Activated gamma-delta T cell (primary cell): ENCODE measurements around the gene SH3RF3.

ENCODE experiments used
- DNase-seq: peaks from one replicate; lab custom pipeline; 2025; lab: John Stamatoyannopoulos, UW

The SH3RF3 gene

DNA sequence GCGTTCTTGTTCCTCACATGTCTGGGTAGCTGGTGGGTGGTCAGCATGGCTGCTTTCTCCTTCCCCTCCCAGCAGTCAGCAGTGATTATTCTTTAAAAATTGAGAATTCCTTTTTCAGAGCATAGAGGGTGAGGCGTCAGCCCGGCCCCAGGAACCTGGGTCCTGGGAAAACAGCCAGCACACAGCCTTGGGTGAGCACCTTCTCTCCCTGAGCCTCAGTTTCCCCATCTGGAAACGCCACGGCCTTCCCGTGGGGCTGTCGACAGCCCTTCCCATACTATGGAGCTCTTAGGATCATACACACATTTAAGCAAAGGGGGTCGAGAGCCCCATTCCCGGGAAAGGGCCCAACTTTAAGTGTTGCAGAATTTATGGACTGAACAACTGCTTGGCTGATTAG is 73.5 kb downstream of the SH3RF3 start:
- no peak for DNase-seq

DNA sequence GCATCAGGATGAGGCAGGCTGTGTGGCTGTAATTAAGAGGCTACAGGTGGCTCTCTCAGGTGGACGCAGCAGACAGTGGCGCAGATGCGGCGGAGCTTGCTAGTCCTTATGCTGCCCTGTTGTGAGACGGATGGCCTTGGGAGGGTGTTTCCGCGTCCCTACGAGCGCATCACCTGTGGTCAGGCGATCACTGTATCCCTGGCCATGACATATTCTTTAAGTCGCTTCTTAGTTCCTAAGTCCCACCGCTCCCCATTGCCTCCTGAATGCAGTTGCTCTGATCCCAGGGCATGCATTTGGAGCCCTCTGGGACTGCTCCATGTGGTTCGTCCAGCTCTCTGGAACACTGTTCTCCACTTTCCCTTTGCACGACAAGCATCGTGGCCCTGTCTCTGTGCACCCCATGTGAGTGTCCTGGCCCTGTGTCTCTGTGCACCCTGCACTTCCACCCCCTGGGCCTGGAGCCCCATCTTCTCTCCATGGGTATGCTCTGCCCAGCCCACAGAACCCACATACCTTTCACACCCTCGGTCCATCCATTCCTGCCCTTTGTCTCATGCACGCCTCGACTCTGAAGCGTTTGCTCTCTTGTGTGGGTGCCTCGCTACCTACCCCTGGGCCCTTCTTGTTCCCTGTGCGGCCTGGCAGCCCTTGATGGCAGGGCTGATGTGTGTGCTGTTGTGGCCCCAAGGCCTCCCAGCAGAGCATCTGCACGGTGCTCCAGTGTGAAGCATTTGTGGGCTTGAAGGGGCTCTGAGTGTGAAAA is 74.4 kb downstream of the SH3RF3 start:
- no peak for DNase-seq

GRCh38 chr2:109204412-109204811 is 75.4 kb downstream of the SH3RF3 start:
- DNase-seq, result no peak

DNA sequence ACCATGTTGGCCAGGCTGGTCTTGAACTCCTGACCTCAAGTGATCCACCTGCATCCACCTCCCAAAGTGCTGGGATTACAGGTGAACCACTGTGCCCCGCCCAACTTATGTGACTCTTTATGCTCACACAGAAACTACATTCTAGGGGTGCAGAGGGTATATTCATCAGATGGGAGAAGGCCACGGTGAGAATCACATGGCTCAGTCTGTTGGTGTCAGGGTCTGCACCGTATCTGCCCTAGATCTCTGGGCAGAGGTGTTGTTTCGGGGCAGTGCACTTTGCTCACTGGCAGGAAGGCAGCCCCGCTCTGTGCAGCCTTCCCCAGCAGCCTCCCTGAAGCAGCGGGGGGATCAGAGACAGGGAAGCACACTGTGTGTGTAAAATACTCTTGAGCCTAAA is 76.4 kb downstream of the SH3RF3 start:
- no peak for DNase-seq

GRCh38 chr2:109206569-109207146 is 77.7 kb downstream of the SH3RF3 start:
- DNase-seq, result no peak

GRCh38 chr2:109207176-109207575 is 78.2 kb downstream of the SH3RF3 start:
- DNase-seq, result no peak

- DNase-seq, result no peak
These were observed 79.3 kb downstream of the SH3RF3 start for GRCh38 chr2:109208071-109208950.

DNA sequence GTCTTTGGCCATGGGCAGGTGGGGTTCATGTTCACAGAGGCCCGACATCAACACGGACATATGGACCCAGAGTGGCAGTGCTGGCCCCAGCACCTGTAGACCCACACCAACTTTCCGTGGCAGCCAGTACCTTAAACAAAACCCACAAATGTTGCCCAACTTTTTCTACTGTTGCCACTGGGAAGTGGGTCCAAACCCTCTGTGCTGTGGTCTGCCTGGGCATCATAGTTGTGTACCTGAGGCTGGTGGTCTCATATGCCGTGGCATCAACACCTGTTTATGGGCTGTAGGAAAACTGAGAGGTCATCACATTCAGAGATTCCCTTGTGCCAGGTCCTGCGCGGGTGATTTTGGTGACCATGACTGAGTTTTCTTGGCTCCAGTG is 79.9 kb downstream of the SH3RF3 start:
- DNase-seq, result no peak

DNA sequence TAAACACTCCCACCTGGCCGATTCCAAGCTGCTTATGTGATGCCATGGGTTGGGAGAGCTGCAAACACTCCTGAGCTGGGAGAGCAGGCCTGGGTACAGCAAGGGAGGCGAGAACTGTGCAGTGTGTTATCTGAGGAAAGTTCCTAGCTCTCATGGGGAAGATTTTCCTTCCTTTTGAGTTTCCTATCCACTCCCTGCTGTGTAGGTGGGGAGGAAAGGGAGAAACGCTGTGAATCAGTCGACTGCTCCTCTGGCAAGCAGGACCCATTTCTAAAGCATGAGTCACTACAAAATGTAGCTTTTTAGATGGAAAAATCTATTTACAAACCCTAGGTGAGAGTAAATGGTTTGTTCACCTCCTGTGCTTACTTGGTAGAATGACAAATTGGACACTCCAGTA is 80.4 kb downstream of the SH3RF3 start:
- DNase-seq, result no peak

DNA sequence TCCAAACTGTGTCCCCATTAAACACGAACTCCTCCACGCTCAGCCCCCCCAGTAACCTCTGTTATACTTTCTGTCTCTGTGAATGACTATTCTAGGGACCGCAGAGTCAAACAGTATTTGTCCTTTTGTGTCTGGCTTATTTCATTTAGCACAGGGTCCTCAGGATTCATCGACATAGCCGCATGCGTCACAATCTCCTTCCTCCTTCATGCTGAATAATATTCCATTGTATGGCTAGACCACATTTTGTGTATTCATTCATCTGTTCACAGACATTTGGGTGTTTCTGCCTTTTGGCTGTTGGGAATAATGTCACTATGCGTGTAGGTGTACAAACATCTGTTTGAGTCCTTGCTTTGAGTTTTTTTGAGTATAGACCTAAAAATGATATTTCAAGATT is 80.9 kb downstream of the SH3RF3 start:
- no peak for DNase-seq

DNA sequence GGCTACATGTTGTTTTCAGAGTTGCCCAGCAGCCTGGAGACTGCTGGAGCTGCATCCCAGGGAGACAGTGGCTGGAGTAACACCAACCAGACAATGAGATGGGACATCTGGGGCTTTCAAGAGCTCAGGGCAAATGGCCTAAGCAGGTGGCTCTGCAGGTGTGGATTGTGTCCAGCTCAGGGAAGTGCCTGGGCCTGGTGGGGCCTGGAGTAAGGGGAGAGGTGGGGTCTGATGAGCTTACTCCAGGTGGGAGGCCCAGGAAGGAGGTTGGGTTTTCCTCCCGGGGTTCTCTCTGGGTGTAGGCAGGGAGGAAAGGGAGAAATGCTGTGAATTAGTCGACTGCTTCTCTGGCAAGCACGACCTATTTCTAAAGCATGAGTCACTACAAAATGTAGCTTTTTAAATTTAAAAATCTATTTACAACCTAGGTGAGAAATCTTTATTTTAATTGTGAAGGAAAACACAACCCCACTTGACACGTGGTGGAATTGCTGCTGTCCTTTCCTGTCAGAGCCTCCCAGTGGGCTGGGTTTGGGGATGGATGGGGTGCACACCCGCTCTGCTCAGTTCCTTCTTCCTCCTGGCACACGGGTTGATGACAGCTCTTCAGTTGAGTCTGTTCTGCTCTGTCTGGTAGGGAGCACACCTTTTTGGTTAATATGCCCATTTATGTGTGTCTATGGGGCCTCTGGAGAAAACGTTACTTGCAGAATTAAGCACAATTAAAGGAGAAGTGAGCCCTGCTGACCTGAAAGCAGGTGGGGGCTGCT is 81.6 kb downstream of the SH3RF3 start:
- DNase-seq, result no peak

DNA sequence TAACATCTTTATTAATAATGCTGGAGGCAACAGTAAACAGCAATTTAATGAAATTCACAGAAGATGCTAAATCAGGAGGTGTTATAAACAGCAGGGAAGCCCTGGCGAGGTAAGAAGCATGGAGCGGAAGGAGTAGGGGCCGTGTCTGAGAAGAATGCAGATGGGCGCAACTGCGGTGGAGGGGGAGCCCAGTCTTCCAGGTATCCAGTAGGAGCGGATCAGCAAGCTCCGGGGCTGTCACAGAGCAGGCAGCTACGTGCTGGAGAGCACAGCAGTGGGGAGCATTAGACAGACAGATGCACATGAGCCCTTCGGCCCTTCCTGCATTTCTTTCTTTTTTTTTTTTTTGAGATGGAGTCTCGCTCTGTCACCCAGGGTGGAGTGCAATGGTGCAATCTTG is 82.3 kb downstream of the SH3RF3 start:
- no peak for DNase-seq

DNA sequence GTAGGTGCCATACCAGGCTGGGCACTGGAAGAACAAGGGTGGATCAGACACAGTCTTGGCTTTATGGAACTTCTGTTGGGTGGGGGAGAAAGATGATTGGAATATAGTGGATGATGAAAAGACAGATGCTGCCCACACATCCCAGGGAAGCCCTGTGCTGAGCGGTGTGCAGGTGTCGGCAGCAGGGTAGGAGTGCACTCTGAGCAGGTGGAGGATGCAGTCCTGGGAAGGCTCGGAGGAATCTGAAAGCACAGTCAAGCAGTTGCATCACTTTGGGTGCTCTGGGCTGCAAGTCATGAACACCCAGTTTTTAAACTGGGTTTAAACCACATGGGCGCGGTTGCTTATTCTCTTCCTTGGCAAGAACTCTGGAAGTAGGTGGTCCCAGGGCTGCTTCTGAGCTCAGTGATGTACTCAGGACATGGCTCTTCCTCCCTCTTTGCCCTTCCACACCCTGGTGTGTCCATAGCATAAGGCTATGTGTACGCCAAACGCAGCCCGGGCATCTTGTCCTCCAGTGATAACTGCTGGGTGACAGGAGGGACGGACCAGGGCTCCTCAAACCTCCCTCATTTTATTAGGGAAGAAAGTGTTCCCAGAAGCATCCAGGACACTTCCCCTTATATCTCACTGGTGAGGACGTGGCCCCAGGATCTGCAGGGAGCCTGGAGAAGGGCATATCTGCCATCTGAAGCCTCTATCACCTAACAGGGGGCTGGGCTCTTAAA is 84.0 kb downstream of the SH3RF3 start:
- no peak for DNase-seq

DNA sequence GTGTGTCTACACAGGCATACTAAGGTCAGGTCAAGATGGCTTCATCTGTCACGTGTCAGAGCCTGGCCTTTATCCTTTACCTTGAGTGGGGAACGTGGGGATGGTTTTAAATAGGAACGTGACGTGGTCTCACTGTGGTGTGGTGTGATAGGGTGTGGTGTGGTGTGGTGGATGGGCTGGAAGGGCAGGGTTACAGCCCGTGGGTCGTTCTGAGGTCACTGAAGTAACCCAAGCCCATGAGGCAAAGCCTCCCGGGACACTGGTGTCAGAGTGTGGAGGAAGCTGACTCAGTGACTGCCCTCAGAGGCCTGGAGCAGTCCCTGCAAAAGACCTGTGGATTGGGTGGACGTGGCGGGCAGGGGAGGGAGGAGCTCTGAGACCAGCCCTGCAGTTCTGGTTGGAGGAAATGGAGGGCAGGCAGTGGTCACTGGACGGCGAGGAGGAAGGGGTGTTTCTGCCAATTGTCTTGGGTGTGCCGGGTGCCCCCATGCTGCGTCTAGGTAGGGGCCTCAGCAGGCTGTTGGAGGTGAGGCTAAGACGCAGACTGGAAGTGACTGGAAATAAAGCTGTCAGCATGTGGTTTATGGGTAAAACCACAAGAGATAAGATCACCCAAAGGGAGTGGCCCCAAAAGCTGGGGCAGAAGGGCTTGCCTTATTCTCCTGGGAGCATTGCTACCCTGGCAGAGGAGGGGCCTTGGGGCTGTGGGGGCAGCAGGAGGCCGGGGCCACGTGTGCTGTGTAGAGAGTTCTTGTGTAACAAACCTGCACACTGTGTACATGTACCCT is 84.8 kb downstream of the SH3RF3 start:
- peak; percentile 20 for DNase-seq

DNA sequence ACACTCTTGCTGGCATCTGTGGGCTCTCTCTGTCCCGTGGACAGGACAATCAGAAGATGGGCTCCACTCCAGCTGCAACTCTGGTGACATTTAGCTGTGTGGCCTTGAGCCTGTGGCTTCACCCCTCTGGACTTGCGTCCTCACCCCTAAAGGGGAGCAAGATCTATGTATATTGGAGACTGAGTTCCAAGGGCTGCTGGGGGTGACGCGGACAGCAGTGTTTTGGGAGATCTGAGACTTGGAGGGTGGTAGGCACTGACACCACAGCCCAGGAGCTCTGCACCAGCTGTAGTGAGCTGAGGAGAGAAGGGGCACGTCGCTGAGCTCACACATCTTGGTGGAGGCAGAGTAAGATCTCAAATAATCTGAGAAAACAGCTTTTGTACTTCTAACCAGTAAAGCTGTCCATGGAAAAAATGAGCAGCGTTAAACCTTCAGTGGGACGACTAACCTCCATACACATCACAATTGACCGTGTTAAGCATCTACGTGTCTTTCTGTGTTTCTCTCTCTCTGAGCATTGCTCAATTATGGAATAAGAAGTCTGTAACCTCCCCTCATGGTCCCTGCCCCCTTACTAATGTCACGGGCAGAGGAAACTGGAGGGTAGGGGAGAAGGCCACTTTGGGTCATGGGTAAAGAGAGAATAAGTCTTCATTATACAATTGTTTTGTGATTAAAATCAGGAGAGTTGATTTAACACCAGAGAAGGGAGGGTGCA is 85.8 kb downstream of the SH3RF3 start:
- DNase-seq, result no peak

DNA sequence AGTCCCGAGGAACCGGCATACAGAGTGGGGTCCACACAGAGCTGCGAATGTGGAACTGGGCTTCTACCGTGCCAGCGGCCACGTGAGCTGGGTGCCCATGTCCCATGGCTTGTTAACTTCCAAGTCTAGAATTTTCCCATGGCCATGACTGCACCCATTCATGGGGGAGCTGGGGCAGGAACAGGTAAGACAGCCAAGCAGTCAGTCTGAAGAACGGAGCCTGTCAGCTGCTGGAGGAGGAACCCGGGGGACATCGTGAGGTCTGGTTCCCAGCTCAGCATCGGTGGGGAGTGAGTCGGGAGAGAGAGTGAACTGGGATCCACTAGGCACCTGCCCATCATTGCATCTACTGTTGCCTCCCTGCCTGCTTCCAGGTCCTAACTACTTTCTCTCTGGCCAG is 86.9 kb downstream of the SH3RF3 start:
- DNase-seq, result no peak

- no peak for DNase-seq
These were observed 87.3 kb downstream of the SH3RF3 start for GRCh38 chr2:109216332-109216731.

- DNase-seq, result no peak
These were observed 88.5 kb downstream of the SH3RF3 start for GRCh38 chr2:109217362-109218086.

DNA sequence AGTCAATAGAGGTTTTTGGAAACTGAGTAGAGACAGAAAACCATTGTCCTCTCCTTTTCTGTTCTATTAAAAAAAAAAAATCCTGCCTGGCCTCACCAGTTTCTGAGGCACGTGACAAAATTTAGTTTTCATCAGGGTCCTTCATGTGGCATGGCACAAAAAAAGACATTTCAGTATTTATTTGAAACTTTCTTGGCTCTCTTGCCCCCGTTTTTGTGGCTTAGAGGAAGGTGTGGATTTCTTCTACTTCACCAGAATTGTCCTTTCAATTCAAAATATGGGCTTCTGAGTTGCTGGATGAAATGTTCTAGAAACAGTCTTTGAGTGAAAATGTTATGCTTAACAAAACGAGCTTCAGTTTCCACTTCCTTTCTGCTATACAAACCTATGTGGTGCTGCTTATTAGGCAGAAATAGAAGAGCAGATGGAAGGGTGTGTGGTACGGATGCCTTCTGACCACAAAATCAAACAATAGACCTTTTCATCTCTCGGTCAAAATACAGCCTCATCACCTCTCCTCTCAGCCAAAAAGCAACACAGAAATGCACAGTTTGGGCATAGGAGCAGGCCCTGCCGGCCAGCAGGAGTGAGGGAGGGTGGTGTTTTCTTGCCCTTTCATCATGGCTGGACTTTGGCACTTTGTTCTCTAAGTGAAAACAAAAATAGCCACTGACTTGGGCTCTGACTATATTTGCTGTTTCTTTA is 89.2 kb downstream of the SH3RF3 start:
- no peak for DNase-seq
